Measurements from ENCODE around the gene DNAH14.
"Not testable (repeated sequence)": the region's sequence is repeated elsewhere in the genome, so short reads cannot be mapped to it uniquely, and the experiment has no call there.

Gene DNAH14

GRCh38 chr1:224929335-224930237 lies at the start of gene DNAH14:
TSS of gene DNAH14 (plus strand) at chr1:224929675. CDS start at chr1:224952703, 23,028 bp downstream.
- DNase-seq (ENCODE audit: low read depth in 3 of 3, low spot score in 1 of 3) = no peak

GRCh38 chr1:224880593-224881307 lies 48.7 kb upstream of the DNAH14 start:
- no peak for DNase-seq (ENCODE audit: low read depth in 3 of 3, low spot score in 1 of 3)

GRCh38 chr1:224881308-224881692 lies 48.2 kb upstream of the DNAH14 start:
- DNase-seq (ENCODE audit: low read depth in 3 of 3, low spot score in 1 of 3) = not testable (repeated sequence)

- DNase-seq (ENCODE audit: low read depth in 3 of 3, low spot score in 1 of 3) = no peak
Observed at GRCh38 chr1:224881762-224882211, 47.7 kb upstream of the DNAH14 start.

GRCh38 chr1:224882264-224882663 lies 47.2 kb upstream of the DNAH14 start:
- no peak for DNase-seq (ENCODE audit: low read depth in 3 of 3, low spot score in 1 of 3)

GRCh38 chr1:224883091-224883490 lies 46.4 kb upstream of the DNAH14 start:
- DNase-seq (ENCODE audit: low read depth in 3 of 3, low spot score in 1 of 3) = no peak

- DNase-seq (ENCODE audit: low read depth in 3 of 3, low spot score in 1 of 3) = no peak
Observed at GRCh38 chr1:224884361-224884801, 45.1 kb upstream of the DNAH14 start.

- DNase-seq (ENCODE audit: low read depth in 3 of 3, low spot score in 1 of 3) = not testable (repeated sequence)
Observed at GRCh38 chr1:224885376-224885775, 44.1 kb upstream of the DNAH14 start.

- DNase-seq (ENCODE audit: low read depth in 3 of 3, low spot score in 1 of 3) = no peak
Observed at GRCh38 chr1:224894915-224895314, 34.6 kb upstream of the DNAH14 start.

- no peak for DNase-seq (ENCODE audit: low read depth in 3 of 3, low spot score in 1 of 3)
Observed at GRCh38 chr1:224896130-224896781, 33.2 kb upstream of the DNAH14 start.

- DNase-seq (ENCODE audit: low read depth in 3 of 3, low spot score in 1 of 3) = no peak
Observed at GRCh38 chr1:224897529-224898327, 31.7 kb upstream of the DNAH14 start.

- no peak for DNase-seq (ENCODE audit: low read depth in 3 of 3, low spot score in 1 of 3)
Observed at GRCh38 chr1:224898937-224899336, 30.5 kb upstream of the DNAH14 start.

- DNase-seq (ENCODE audit: low read depth in 3 of 3, low spot score in 1 of 3) = no peak
Observed at GRCh38 chr1:224900062-224900630, 29.3 kb upstream of the DNAH14 start.

GRCh38 chr1:224901087-224901810 lies 28.2 kb upstream of the DNAH14 start:
- DNase-seq (ENCODE audit: low read depth in 3 of 3, low spot score in 1 of 3) = no peak

- DNase-seq (ENCODE audit: low read depth in 3 of 3, low spot score in 1 of 3) = no peak
Observed at GRCh38 chr1:224903955-224904354, 25.5 kb upstream of the DNAH14 start.

- DNase-seq (ENCODE audit: low read depth in 3 of 3, low spot score in 1 of 3) = no peak
Observed at GRCh38 chr1:224906340-224906739, 23.1 kb upstream of the DNAH14 start.

GRCh38 chr1:224911217-224911616 lies 18.3 kb upstream of the DNAH14 start:
- no peak for DNase-seq (ENCODE audit: low read depth in 3 of 3, low spot score in 1 of 3)

GRCh38 chr1:224914292-224914900 lies 15.1 kb upstream of the DNAH14 start:
- DNase-seq (ENCODE audit: low read depth in 3 of 3, low spot score in 1 of 3) = no peak

- DNase-seq (ENCODE audit: low read depth in 3 of 3, low spot score in 1 of 3) = no peak
Observed at GRCh38 chr1:224919508-224919907, 10.0 kb upstream of the DNAH14 start.

Data from stimulated activated CD4-positive, alpha-beta T cell treated with anti-CD3 and anti-CD28 coated beads, TNF-alpha, amount 100 ng/mL, for 1 hour (primary cell).